HG02759 (cell line): ENCODE data around the gene UEVLD.
"Not testable (repeated sequence)": the region's sequence is repeated elsewhere in the genome, so short reads cannot be mapped to it uniquely, and the experiment has no call there.

ENCODE experiments used
- ATAC-seq: cut with Tn5 transposase; IDR thresholded peaks from one replicate; pipeline ENCODE4 v1.9.1; 2021; ENCODE audit warnings: mild to moderate bottlenecking, moderate library complexity; ENCODE audit not compliant: unreplicated experiment

UEVLD gene

DNA sequence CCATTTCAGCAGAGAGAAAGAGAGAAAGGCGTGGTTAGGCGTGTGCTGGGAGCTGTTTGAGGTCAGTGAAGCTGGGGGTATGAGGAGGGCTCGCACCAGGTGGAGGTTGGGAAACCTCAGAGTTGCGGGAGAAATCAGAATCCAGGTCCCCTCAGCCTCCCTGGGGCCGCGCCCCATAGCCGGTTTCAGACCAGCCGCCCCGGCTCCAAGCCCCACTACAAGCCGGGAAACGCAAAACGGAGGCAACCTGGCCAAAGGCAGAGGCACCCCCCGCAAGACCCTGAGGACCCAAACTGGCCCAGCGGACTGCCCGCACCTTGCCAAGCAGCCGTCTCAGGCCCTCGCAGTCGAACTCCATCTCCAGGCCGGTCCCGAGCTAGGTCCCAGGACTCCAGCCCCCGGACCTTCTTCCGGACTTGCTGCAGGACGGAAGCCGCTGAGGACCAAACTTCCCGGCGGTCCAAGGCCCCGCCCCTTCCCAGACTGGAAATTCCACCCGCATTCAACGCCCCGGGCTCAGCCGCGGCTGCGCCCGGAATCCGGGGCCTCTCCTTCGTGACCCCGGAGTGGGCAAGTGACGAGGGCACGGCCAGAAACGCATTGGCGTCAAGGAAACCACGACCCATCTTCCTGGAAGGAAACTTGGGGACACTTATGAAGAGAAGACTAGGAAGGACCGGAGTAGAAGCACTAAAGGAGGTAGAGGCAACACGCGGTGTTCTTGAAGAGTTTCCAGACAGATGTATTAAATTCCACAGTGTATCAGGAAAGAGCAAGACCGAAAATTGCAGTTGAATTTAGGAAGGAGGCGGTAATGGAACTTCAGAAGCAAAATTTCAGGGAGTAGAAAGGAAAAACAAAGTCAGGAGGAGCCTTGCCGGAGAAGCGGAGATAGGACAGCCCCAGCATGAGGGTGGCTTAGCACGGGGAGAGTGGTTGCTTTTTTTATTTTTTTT lies at the start of gene UEVLD:
UEVLD (minus strand) TSS at position 438 of the 956 bp plus-strand sequence; CDS start at position 358, 80 bp downstream.
- peak; percentile 85 for ATAC-seq

DNA sequence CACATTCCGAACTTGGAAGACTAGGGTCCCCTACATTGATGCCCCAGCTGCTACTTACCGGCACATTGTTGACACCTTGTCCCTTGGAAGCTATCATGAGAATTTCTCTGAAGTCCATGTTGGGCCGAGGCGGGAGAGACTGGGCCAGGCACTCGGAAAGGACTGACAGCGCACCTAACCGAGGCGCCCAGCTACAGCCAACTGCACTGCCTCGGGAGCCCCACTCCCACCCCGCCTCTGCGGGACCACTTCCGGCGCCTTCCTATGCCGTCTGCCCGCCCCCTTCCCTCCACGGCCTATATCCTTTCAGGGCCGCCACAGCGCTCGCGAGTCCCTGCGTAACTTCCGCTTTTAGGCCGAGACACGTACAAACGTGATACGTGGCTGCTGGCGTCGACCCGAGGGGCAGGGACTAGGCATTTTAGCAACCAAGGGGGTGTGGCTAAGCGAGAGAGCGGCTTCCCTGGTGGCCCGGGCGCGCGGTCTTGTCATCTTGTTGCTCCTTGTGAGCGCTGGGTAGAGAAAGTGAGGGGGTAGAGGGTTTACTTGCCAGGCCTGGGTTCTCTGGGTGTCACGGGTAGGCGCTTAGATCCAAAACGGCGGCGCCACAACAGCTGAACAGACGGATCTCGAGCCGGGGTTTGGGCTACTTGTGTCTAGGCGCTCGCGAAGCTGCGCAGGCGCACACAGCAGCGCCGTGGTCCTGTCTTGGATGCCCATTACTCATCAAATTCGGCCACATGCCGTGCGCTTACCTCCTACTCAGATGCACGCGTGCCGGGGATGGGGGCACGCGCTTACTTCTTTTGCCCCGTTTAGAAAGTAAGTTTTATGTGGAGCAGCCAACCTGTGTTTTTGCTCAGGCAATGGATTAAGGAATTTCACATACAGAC lies 45.9 kb upstream of the UEVLD start, which contains the start of gene SPTY2D1:
SPTY2D1 (minus strand) TSS at position 203 of the 893 bp plus-strand sequence; CDS start at position 118, 85 bp downstream.
- peak; percentile 97 for ATAC-seq

GRCh38 chr11:18633256-18634139 lies 45.0 kb upstream of the UEVLD start:
- ATAC-seq: peak; percentile 59

GRCh38 chr11:18632841-18633240 lies 44.3 kb upstream of the UEVLD start:
- no peak for ATAC-seq

GRCh38 chr11:18624161-18624560 lies 35.6 kb upstream of the UEVLD start:
- no peak for ATAC-seq

- ATAC-seq: no peak
These were observed 35.2 kb upstream of the UEVLD start for GRCh38 chr11:18623707-18624106.

GRCh38 chr11:18618342-18619025 lies 29.9 kb upstream of the UEVLD start:
- ATAC-seq: no peak

DNA sequence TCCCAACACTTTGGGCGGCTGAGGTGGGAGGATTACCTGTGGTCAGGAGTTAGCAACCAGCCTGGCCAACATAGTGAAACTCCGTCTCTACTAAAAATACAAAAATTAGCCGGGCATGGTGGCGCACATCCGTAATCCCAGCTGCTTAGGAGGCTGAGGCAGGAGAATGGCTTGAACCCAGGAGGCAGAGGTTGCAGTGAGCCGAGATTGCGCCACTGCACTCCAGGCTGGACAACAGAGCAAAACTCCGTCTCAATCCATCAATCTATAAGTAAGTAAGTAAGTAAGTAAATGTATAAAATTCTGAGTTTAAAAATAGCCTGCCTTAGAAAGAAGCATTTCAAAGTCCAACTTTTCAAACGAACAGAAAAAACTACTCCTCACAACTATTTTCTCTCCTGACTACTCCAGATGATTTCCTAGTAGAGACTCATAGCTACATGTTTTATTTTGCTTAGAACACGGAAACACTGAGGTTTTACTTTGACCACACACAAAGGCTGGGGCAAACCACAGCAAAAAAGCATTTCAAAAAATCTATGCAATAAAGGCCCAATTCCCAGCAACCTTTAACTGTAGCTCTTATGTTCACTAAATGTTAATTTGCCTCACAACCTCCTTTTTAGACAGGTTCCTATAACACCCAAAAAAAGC lies 29.3 kb upstream of the UEVLD start:
- no peak for ATAC-seq

GRCh38 chr11:18615628-18616392 lies 27.3 kb upstream of the UEVLD start:
- peak; percentile 93 for ATAC-seq

DNA sequence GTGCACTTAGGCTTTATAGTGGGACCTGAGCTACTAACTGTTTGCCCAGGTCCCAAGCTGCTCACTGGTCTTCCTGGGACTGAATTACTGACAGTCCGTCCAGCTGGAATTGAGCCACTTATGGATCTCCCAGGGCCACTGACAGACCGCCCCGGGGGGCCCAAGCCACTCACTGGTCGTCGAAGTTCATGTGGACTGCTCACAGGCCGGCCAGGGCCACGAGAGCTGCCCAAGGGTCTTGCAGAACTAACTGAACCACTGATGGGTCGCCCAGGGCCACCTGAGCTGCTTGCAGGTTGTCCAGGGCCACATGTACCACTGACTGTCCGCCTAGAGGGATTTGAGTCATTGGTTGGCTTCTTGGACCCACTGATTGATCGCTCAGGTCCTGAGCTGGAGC lies 26.1 kb upstream of the UEVLD start:
- no peak for ATAC-seq

- ATAC-seq: no peak
These were observed 23.9 kb upstream of the UEVLD start for GRCh38 chr11:18612394-18612793.

- no peak for ATAC-seq
These were observed 22.7 kb upstream of the UEVLD start for GRCh38 chr11:18611196-18611595.

DNA sequence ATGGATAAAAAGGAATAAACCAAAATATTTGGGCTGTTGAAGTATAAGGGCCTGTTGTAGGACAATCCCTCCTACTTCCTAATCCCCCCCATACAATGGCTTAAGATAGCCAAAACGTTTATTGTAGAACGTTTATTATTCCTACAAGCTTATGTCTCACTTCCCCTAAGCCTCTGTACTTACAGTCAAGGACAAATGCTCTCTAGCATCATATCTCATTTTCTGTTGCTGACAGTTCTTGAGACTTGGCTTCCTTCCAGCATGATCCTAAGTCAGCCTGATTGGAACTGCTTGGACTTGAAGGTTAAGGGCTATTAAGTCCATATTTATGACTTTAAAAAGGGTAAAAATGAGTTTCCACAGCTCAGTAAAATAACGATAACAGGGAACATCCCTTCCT lies 19.8 kb upstream of the UEVLD start:
- ATAC-seq: no peak

- ATAC-seq: no peak
These were observed 12.5 kb upstream of the UEVLD start for GRCh38 chr11:18600915-18601569.

DNA sequence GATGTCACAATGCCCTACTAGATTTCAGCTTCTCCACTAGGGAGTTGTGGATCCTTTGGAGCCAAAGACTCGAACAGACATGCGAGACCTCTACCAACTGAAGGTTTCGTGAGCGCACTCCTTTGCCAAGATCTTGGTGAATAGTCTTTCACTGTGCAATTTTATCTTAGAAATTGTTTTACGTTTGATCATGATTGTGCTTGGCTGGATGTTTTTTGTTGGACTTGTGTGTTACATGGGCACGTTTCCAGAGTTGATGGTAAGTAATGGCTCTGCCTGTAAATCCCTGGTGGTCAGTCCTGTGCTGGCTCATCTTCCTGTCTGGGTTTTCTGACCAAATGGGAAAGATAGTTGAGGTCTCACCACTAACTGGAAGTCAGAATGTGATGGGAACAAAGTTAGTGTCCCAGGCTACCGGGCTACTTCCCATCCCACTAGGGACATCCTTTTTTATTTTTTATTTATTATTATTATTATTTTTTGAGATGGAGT lies 11.3 kb upstream of the UEVLD start, which contains the start of gene MISFA:
MISFA (plus strand) TSS at position 51 of the 492 bp plus-strand sequence; CDS start at position 191, 140 bp downstream.
- no peak for ATAC-seq

- no peak for ATAC-seq
These were observed 6.6 kb upstream of the UEVLD start for GRCh38 chr11:18594999-18595749.

- ATAC-seq: not testable (repeated sequence)
These were observed 5.6 kb upstream of the UEVLD start for GRCh38 chr11:18594088-18594487.
